Measurements from ENCODE around the gene AGA. TPM values are rescaled to one million over a fixed set of nuclear protein-coding genes. Genes with fewer than 3 reads are reported as not detected.

The AGA gene
- total RNA-seq, 1 donor from 2014 or later = 20.6 TPM

DNA sequence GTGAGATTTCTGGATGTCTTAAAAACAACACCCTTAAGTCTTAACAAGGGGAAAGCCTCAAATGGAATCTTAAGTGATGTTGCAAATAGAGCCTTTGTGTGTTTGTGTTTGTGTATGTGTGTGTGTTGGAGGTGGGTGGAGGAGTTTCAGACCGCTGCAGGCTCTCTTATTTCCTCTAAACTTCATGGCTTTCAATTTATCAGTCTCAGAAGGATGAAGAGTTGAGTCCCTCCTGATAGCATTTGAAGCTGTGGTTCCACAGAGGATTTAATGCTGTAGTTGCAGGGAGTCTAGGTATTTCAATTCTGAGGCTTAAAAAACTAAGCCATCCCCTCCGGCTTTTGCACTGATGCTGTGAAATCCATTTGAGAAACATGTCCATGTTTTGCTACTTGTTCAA, 4.3 kb upstream of the AGA start:
- no peak for ATAC-seq

DNA sequence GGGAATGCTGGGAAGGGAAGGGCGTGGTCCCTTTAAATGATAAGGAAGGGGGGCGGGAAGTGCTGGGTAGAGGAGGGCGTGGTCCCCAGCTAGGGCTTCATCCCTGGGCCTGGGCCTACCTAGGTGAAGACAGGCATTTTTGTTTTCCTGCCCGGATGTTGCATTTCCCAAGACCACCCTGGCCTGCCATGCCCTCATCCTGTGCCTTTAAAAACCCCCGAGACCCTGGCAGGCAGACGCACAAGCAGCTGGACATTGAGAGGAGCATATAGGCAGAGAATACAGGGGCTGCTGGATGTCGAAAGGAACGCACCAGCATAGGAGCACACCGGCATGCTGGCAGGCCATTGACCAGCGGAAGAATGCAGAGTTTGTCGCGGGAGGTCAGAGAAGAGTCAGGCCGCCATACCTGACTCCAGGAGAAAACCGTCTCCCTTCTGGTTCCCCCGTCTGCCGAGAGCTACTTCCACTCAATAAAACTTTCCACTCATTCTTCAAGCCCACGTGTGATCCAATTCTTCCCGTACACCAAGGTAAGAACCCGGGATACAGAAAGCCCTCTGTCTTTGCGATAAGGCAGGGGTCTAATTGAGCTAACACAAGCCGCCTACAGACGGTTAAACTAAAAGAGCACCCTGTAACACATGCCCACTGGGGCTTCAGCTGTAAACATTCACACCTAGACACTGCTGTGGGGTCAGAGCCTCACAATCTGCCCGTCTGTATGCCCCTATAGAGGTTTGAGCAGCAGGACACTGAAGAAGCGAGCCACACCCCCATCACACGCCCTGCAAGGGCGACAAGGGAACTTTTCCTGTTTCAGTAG, 2.9 kb upstream of the AGA start:
- no peak for ATAC-seq

DNA sequence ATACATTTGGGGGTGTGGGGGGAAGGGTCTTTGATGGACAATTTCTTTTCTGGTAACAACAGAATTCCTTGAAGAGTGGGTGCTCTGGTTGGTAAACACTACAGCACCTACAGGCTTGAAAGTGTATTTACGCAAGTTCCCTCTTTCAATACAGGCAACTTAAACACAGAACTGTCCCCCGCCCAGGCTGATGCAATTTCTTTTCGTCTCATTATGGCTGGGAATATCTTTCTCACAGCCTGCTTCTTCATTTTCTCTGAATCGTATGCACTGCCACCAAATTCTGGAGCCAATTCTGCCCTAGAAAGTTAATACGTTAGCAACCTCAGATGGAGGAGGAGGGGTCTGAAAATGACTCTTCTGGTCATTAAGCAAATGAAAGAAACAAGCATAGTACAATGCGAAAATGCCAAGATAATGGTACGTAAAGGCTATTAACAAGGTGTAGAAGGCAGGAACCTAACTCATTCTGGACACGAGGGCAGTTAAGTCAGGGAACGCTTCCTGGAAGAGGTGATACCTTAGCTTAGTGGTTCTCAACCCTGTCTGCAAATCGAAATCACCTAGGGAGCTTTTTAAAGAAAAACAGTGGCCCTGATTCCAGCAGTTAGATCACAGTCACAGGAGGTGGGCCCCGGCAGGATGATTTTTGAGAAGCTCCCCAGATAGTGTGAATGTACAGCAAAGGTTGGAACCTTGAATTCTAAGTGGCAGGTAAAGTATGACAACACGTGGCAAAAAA, 1.0 kb downstream of the AGA start:
- ATAC-seq = peak; percentile 36

DNA sequence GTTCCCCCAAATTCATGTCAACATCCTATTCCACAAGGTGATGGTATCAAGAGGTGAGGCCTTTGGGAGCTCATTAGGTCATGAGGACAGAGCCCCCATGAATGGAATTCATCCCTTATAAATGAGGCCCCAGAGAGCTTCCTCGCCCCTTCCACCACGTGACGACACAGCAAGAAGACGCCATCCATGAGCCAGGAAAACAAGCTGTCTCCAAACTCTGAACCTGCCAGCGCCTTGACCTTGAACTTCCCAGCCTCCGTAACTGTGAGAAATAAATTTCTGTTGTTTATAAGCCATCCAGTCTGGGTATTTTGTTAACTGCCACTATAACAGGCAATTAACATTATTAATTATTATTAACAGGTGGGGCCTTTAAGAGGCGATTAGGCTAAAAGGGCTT, 5.8 kb downstream of the AGA start:
- no peak for ATAC-seq

DNA sequence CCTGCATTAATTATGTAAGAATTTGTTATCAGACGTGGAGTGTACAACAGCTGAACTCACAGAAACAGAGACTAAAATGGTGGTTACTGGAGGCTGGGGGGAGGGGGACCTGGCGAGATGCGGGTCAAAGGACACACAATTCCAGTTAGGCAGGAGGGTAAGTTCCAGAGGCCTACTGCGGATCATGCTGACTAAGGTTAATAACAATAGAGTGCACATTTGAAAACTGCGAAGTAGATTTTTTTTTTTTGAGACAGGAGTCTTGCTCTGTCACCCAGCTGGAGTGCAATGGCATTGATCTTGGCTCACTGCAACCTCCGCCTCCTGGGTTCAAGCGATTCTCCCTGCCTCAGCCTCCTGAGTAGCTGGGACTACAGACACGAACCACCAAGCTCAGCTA, 7.6 kb downstream of the AGA start:
- ATAC-seq = no peak

DNA sequence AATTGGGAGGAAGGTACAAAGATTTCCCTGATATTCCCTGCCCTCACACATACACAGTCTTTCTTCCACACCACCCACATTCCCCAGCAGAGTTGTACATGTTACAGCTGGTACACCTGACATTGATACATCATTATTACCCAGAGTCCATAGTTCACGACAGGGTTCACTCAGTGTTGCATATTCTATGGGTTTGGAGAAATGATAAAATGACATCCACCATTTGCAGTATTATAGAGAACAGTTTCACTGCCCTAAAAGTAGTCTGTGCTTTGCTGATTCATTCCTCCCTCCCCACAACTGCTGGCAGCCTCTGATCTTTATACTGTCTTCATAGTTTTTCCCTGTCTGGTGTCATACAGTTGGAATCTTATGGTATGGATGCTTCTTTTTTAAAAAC, 15.0 kb downstream of the AGA start:
- ATAC-seq = no peak

DNA sequence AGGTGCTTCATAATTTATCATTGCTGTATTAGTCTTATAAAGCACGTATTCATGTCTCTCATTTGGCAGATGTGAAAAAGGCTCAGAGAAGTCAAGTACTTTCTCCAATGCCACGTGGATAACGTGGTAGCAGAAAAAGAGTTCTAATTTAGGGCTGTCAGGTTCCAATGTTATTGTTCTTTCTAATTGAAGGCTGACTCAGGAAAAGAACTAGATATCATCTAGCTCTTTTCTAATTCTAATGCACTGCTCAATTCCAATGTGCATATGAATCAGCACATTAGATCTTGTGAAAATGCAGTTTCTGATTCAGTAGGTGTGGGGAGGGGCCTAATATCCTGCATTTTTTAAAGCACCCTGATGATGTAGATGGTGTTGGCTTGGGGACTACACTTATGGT, 22.8 kb downstream of the AGA start:
- no peak for ATAC-seq

DNA sequence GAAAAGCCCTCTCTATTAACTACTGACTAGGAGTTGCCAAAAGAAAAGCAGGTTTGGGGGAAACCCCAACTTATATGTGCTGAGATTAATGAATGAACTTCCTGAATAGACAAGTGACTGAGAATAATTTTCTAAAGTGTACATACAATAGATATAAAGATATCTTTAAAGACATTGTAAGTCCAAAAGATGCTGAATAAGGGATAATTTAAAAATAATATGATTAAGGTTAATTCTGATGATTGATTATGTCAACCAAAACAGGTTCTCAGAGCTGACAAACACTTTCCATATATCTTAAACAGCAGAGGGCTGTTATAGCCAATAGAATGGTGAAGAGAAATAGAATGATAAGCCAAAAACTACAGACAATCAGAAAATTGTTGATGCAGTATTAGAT, 28.6 kb downstream of the AGA start:
- no peak for ATAC-seq

DNA sequence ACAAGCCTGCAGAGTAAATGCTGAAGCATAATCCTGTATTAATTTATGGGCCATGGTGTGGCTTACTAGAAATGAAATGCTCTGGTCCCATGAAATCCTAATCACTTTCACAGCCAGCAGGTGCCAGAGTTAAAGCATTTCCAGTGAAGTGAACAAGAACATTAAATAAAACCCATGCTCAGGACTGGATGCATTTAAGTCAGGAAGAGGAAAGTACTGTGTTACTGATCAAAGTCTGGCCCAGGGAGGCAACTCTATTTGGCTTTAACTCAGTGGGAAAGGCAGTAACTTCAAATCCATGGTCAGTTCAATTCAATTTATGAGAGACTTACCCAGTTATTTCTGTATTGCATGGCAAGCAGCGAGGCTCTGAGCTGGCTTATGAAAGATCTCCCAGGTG, 29.2 kb downstream of the AGA start:
- no peak for ATAC-seq

DNA sequence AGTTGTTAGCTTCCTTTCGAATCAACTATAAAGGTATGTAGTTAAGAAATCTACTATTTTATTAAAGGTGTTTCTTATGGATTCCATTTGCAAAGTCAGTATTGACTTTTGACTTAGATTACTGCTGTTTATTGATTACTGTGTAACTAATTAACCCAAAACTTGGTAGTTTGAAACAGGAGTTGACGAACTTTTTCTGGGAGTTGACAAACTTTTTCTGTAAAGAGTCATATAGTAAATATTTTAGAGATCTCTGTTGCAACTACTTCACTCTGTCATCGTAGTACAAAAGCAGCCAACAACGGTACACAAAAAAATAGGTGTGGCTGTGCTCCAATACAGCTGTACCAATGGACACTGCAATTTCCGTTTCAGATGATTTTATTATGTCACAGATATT, 30.2 kb downstream of the AGA start:
- no peak for ATAC-seq

DNA sequence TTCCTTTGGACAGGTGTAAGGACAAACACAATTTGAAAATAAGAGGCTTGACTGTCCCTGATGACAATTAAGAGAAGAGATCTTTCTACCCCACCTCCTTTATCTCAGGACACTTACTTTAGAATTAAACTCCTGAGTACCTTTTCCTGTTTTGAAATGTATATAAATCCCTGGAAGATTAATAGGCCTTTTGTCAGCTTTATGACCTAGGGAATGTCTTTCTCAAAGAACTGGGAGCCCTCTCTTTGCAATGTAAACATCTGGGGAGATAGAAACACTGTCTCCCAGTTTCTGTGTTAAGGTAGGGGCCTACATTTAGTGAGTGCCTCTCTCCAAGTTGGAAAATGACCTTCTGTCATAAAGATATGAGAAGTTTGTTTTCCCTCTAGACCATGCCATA, 31.7 kb downstream of the AGA start:
- ATAC-seq = no peak

DNA sequence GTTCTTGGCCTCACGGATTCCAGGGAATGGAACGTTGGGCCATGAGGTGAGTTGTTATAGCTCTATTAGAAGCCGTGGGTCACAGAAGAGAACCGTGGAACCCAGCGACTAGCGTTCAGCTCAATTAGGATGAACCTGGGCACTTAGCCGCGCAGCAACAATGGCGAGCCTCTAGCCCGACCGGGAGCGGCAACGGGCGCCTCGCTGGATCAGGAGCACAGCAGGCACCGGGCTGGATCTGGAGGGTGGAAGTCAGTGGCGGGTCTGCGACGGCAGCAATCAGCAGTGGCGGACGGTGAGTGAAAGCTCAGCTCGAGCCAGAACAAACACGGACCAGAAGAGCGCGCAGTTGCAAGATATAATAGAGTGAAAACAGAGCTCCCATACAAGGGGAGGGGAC, 34.2 kb downstream of the AGA start:
- no peak for ATAC-seq

DNA sequence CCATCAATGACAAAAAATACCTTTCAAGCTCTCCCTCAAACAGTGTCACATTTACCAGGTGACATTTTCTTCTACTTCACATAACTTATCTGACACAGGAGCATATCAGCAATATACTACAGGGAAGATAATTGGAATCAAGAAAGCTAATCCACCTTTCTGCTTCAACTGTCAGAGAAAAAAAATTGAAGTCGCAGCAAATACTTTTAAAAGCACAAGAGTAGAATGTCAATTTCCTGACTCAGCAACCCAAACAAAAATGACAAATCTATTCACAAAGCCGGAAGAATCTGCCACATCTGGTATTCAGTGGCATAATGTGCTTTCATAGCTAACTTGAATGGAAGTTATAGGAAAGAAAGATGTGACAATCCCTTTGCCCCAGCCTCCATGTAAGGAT, 36.7 kb downstream of the AGA start:
- no peak for ATAC-seq

DNA sequence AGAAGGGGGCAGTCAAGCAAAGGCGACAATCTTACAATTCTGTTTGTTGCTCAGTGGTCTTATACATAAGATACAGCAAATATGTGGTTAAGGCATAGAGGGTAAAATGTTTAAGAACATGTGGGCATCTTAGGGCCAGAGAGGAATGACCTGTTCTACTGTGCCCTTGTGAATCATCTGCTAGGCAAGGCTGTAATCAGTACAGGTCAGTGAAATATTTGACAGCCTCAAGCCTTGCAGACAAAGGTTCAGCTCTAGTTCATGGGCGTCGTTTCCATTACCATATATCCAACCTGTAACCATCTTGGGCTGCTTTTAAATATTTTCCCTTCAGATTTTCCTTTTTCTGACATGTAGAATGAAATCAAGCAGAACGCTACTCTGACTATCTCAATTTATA, 37.3 kb downstream of the AGA start:
- peak; percentile 92 for ATAC-seq

DNA sequence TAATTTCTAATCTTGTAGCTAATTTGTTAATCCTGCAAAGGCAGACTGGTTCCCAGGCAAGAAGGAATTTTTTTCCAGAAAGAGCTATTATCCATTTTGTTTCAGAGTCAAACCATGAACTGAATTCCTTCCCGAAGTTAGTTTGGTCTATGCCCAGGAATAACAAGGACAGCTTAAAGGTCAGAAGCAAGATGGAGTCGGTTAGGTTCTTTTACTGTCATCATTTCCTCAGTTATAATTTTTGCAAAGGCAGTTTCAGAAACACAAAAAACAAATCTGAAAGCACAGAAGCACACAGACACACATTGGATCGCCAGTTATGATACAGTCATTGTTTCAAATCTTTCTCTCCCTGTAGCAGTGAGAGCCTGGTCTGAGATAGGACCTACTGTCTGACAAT, 37.9 kb downstream of the AGA start:
- ATAC-seq = no peak

DNA sequence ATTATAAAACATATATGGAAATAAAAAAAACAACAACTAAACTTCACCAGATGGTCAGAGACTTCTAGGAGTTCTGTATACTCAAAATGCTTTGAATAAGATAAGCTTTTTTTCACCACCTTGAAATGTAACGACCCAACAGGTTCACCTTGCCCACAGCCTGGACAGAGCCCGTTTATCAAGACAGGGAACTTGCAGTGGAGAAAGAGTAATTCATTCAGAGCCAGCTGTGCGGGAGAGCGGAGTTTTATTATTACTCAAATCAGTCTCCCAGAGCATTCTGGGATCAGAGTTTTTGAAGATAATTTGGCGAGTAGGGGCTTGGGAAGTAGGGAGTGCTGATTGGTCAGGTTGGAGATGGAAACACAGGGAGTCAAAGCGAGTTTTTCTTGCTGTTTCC, 38.5 kb downstream of the AGA start:
- ATAC-seq = peak; percentile 49

DNA sequence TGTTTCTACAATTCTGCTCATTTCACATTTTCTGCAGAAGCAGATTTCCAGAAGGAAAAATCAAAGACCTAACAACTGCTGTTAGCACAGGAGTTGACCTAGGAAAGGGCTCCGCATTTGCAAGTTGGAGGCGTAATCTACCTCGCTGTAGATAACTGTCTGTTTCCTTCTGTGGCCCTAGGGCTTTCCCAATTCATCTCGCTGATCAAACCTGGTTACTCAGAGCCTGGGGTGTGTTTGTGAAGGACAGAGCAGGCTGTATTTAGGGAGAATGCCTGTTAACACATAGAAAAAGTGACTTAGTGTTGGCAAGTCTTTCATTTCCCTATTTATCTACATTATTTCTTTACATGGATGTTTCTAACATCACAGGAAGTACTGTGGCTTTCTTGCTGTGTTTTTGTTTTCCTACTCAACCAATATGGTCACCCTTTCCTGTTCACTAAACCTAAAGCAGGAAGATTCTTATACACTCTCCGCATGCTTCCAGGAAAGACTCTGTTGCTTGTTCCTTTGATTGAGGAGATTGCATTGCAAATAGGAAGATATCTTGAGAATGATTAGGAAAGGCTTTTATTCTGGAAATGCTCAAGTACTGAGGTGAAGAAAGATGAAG, 40.5 kb downstream of the AGA start:
- ATAC-seq = no peak

DNA sequence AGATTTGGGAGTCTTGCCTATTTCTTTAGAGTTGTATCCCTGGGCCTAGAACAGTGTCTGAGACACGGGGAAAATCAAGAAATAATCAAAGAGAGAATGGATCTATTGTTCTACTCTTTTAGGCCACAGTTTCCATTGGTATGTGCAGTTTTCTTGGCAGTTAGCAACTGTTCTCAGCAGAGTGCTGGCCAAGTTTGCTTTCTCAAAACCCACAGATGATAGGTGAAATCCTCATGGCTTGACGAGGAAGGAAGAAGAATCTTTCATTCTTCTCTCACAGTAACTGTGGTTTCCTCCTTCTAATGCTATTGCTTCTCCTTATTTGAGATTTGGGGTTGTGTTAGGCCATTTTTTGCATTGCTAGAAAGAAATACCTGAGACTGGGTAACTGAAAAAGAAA, 42.2 kb downstream of the AGA start:
- ATAC-seq = no peak

DNA sequence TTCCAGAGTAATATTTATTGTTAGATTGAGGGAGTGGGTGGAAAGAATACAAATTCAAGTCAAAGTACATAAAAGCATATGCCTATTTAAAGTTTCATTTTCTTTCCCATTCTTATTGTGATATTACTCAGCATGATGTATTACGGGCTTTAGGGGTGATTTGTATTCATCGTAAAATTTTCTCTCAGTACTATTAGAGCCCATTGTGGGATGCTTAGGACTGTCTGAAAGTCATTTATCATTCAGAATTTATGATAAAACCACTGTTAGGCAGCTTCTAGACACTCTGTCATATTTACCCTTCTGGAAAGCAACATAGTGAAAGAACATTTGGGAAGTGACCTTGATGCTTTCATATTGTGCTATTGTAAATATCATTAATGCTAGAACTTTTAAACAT, 45.9 kb downstream of the AGA start:
- ATAC-seq = no peak

DNA sequence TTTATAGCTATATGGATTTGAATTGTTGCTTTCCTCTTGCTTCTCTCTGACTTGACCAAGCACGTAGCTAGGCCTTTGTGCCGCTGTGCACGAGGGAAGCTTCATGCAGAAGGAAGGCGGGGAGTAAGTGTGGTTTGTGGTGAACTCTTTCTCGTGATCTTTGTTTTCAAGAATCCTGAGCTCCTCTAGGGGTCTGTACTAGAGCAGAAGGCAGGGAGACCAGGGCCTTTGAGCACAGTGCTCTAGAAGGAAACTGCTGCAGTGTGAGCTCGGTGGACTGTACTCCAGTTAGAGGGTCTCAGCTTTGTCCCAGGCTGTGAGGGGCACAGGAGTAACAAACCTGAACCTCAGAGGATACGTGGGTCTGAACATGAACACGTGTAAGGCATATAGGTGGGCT, 49.0 kb downstream of the AGA start:
- no peak for ATAC-seq

DNA sequence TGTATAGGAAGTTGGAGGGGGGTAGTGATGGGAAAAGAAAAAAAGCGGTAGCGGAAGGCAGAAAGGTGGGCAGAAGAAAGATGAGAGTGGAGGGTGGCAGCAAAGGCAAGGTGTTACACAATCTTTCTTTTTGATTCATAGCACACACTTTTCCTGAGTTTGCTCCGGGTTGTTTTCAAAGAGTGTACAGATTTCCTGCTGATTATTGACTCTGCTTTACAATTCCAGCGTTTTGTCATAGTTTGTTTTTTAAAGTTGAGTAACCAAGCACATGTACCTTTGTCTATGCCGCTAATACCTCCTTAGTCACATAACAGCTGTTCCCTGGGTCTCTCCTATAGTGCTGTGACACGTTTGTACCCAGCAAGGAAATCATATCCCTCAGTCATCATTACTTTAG, 50.3 kb downstream of the AGA start:
- peak; percentile 86 for ATAC-seq

DNA sequence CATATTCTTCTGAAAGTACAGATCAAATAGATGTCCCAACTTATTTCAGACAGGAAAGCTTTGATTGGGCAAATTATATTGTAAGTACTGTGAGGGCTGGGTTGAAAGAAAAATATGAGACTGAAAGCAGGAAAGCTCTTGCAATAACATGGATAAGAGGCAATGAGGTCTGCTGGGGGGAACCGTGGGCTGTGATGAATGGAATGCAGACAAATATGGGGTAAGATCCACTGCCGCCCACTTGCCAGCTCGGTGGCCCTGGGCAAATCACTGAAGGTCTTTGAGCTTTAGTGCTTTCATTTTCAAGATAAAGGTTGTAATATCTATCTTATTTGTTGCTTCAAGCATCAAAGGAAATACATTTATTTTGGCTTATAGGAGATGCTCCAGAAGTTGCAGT, 51.0 kb downstream of the AGA start:
- no peak for ATAC-seq

DNA sequence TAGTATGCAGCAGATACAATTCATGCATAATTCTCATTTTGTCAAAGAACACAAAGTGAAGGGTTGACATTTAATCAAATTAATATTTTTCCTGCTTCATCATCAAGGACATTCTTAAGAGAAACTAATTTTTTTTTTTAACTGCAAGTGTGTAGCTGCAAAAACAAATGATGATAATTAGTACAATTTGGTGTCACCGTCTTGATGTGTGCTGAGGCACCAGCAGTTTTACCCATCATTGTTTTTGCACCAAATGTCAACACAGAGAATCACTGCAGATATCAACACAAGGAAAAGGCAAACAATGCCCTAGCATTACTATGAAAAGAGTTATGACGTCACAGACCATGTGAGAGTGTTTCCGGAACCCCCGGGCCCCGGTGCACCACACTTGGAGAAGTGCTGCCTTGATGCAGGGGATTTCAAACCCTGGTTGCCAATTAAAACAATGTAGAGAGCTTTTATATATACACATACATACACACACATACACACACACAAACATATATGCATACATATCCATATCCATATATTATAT, 55.9 kb downstream of the AGA start:
- ATAC-seq = no peak

All from esophagus mucosa (tissue), 1 donor.